Fibroblast of upper back skin (primary cell): Measurements from ENCODE around the gene FOXE1.

ENCODE experiments used
- DNase-seq: peaks from one replicate; pipeline ENCODE4 v3.0.0-alpha.2; 2013

FOXE1 gene

GRCh38 chr9:97866848-97867247 is 13.8 kb downstream of the FOXE1 start:
- no peak for DNase-seq

DNA sequence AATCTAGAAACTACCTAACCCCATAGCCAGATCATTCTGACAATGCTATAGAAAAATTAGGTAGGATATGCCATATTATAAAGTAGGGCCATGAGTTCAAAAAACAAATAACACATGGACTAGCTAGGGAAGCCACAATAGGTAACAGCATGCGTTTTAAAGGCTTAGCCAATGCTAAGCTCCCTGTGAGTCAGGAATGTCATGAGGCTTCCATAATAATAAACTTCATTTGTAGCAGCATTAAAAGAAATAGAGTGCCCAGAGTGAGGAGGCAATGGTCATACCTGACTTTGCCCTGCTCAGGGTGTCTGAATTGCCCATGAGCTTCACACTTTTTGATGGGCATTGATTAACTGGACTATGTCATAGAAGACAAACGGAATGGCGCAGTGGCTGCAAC is 15.8 kb downstream of the FOXE1 start:
- no peak for DNase-seq

GRCh38 chr9:97873425-97873824 is 20.4 kb downstream of the FOXE1 start:
- DNase-seq = no peak

DNA sequence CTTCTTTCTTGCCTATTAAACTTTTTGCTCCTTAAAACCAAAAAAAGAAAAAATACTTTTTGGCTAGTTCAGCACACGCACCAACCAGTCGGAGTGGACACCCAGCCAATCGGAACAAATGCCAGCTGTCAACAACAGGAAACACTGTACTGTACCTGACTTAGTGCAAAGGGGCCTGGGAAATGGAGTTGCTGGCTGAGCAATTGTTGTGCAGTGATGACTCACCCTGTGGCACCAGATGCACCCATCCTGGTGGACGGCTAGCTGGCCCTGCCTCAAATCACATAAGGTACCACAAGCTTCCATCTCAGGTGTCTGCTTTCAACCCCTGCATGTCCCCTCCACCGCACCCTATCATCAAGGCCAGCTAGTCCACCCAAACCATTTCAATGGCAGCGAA is 20.9 kb downstream of the FOXE1 start:
- no peak for DNase-seq

DNA sequence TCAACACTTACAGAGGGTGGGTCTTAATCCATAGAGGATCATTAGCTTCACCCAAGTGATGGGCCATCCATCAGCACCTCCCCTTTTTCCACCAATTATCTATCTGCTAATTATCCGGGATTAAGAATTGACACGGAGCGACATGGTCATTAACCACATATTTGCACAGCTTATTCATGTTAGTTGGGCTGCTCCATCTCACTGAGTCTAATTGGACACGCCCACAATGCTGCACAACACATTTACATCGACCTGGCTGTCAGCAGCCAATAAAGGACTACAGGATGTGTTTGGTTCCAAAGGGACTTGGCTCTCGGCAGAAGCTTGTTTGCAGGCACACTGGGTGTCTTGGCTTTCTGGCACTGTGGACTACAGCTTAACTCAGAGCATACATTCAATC is 21.6 kb downstream of the FOXE1 start:
- no peak for DNase-seq

DNA sequence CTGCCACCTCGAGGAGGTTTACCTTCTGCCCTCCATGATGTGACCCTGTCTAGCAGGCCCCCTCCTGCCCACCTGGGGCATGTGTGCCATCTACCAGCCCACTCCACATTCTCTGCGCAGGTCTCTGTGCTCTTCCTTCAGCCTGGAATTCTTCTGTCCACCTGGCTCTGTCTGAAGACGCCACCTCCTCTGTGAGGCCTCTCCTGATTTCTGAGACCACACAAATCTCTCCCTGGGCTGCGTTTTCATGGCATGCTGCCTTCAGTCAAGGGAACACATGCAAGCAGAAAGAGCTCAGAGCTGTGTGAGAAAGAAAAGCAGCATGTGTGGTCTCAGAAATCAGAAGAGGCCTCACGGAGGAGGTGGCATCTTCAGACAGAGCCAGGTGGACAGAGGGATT is 22.1 kb downstream of the FOXE1 start:
- no peak for DNase-seq

- DNase-seq = no peak
These were observed 23.0 kb downstream of the FOXE1 start for GRCh38 chr9:97876061-97876460.

DNA sequence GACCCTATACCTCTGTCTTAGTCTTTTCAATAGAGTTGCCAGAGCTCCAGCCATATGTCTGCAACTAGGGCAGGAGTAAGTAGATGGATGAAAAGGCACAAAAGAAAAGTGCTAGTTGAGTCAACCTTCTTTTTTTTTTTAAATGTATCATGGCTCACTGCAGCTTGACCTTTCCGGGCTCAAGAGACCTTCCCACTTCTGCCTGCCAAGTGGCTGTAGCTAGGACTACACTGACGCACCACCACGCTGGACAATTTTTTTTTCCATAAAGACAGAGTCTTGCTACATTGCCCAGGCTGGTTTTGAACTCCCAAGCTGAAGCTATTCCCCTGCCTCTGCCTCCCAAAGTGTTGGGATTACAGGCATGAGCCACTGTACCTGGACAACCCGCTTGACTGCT is 27.3 kb downstream of the FOXE1 start:
- no peak for DNase-seq

DNA sequence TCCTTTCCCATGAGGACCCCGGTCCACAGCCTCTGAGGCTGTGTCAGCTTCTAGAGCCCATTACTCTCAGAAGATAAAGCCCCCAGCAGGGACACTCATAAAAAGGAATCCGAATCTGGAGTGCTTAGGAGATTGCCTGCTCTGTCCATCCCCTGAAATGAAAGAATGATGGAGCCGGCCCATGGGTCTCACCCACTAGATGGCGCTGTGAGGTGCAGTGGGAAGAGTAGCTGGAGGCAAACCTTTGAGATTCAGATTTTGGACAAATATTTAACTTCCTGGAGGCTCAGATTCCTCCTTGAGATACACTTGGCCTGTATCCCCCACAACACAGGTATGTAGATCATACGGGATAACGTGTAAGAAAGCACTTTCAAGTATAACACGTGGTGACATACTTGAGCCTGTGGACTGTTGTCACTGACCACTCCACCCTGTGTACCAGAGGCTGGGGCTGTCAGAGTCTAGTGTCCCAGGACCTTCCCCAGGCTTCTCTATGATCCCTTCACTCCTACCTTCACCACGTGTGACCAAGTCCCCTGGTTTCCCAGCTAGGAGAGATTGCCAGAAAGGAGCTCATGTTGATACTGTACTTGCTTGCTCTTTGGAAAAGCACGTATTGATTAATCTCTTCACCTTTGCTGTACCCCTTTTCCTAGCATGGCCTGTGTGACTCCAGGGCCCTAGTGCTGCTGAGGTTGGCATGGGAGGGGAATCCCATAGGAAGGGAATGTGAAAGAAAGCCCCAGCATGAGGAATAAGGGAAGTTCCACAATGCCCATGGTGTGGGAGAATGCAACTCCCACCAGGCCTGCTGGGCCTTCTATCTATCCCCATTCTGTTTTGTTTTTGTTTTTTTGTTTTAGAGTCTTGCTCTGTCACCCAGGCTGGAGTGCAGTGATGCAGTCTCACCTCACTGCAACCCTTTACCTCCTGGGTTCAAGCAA is 37.2 kb downstream of the FOXE1 start:
- DNase-seq = no peak

GRCh38 chr9:97891736-97892135 is 38.7 kb downstream of the FOXE1 start:
- DNase-seq = no peak

- DNase-seq = no peak
These were observed 39.4 kb downstream of the FOXE1 start for GRCh38 chr9:97892421-97892820.

- DNase-seq = peak; percentile 60
These were observed 42.2 kb downstream of the FOXE1 start for GRCh38 chr9:97895211-97895610.

DNA sequence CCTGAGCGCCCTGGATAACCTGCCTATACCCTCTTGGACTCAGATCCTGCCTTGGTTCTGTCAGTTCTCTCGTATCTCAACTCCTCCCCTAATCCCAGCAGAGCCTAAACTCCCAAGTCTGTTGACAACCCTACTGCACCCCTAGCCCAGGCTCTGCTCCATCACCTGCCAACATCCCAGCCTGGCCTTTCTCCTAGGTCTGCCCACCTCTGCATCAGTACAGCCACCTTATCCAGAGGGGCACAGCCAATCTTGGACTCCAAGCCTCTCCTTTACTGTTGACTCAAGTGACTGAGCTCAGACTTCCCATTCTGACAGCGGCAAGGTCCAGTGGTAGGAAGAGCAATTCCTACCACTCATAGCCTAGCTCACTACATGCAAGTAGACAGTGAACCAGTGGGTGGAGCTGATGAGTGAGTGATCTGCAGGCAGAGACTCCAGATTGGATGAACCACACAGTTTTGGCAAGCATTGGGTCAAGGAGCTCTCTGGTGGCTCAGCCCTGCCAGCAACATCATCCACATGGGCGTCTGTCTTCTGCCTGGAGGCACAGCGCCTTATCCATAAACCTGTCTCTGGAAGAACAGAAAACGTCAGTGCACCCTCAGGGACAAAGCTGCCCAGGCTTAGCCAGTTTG is 42.8 kb downstream of the FOXE1 start:
- DNase-seq = peak; percentile 8

DNA sequence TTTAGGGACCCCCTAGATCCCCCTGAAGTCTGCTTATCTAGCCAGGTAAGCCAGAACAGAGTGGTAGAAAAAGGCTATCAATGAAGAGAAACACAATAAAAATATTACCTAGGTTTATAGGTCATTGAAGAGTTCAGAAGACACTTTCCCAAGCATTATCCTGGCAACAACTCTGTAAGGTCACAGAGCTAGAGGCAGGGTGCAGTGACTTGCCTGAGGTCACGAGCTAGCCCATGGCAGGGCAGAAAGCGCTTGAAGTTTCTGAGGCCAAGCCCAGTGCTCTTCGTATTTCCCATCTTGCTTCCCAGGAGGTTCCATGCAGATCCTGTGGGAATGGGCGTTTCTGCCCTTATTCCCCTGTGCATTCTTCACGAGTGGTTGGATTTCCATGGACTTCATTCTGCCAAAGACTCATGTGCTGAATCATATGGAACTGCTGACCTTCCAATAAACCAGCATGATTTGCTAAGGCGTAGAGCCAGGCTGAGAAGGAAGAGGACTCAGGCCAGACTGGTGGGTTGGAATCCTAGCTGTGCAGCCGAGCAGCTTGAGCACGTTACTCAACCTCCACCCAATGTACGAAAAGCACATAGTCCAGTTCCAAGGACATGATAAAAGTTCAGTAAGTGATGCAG is 47.2 kb downstream of the FOXE1 start:
- DNase-seq = peak; percentile 67

GRCh38 chr9:97900738-97901565 is 47.9 kb downstream of the FOXE1 start:
- peak; percentile 53 for DNase-seq

GRCh38 chr9:97903177-97903576 is 50.2 kb downstream of the FOXE1 start:
- DNase-seq = no peak

GRCh38 chr9:97904725-97905124 is 51.7 kb downstream of the FOXE1 start:
- DNase-seq = no peak

GRCh38 chr9:97905228-97905627 is 52.2 kb downstream of the FOXE1 start:
- no peak for DNase-seq
